Measurements from ENCODE around the gene MAP4K2. TPM values are rescaled to one million over a fixed set of nuclear protein-coding genes. Genes with fewer than 3 reads are reported as not detected.
A peak's percentile ranks its signal among the peaks of the same experiment; 100 is the strongest.

The MAP4K2 gene
- total and polyA plus RNA-seq, 2 of the 8 experiments (the other 6 are each of a cell fraction or from before 2014, with no cell fraction given): 20.1 to 20.7 TPM

GRCh38 chr11:64739871-64740270 lies 63.1 kb downstream of the MAP4K2 start:
- WGBS, 2 experiments (ENCODE audit: extremely low coverage in 1 of 2, insufficient coverage in 1 of 2, insufficient read length in 1 of 2, insufficient replicate concordance in 2 of 2, low coverage in 1 of 2, low lambda C conversion rate in 2 of 2, missing lambda C conversion rate in 1 of 2): 92% methylated on average over 12 of the region's 12 CpGs; no CpG with 5 or more reads in 1 of the 2 experiments
- Histone ChIP-seq H2BK5ac (ENCODE audit: low read depth, low read length) (peak overlapping the region; percentile 84; the same call in 1 of the 2 replicates), H2BK12ac (ENCODE audit: low read depth, low read length) (peak overlapping the region; percentile 91; the same call in 1 of the 2 replicates), H3K9me3 (ENCODE audit: insufficient read depth in 2 of 2, low read depth in 1 of 2, low read length in 1 of 2) (no peaks in the 10 kb centered on the region), H4K91ac (replicated peaks; ENCODE audit: insufficient read length, low read length) (peak overlapping the region; percentile 89), H4K8ac (ENCODE audit: extremely low read depth, insufficient read depth, low read length) (no peak overlapping the region; the same call in 1 of the 2 replicates), H3K79me2 (ENCODE audit: control insufficient read depth in 1 of 2, insufficient read depth in 2 of 2, low read length in 2 of 2) (no peaks in the 10 kb centered on the region), H2BK15ac (ENCODE audit: low read length) (peak overlapping the region; percentile 94; the same call in 1 of the 2 replicates), H4K5ac (ENCODE audit: insufficient read length, low read depth, low read length) (no peak overlapping the region), H3K18ac (ENCODE audit: extremely low read depth, low read length) (no peak overlapping the region), H3K9ac (replicated peaks in 1 of 4; ENCODE audit: extremely low read depth in 1 of 4, low read depth in 3 of 4, low read length in 3 of 4) (no peak overlapping the region), H3K27me3 (replicated peaks in 1 of 4; ENCODE audit: control insufficient read depth in 3 of 4, extremely low read depth in 1 of 4, insufficient read depth in 3 of 4, low read length in 3 of 4) (peaks cover 0 to 32% (median 19%) of the 10 kb centered on the region in 4 experiments; a peak in 5 of 7 replicates), H3K23me2 (ENCODE audit: low read depth, low read length) (peaks cover 28% of the 10 kb centered on the region), H3K4me1 (replicated peaks in 1 of 4; ENCODE audit: control insufficient read depth in 3 of 4, insufficient read depth in 4 of 4, low read length in 3 of 4) (peaks cover 4 to 33% (median 25%) of the 10 kb centered on the region in 4 experiments), H3K4me2 (ENCODE audit: insufficient read depth in 1 of 2, low read depth in 2 of 2, low read length in 2 of 2) (no peak overlapping the region), H3K14ac (ENCODE audit: insufficient read length) (no peak overlapping the region), H2AFZ (ENCODE audit: low read length) (no peak overlapping the region), H3K4me3 (ENCODE audit: extremely low read depth in 1 of 4, insufficient read depth in 2 of 4, low read depth in 3 of 4, low read length in 4 of 4) (no peak overlapping the region), H2AK5ac (ENCODE audit: low read depth, low read length) (0 out of 2 replicates have a peak overlapping the region, but pooled peaks have one; percentile 0), H2BK120ac (replicated peaks; ENCODE audit: low read depth, low read length) (no peak overlapping the region), H2BK20ac (ENCODE audit: low read length) (peak overlapping the region; percentile 43; the same call in 1 of the 2 replicates), H4K20me1 (replicated peaks in 1 of 2; ENCODE audit: control insufficient read depth in 1 of 2, insufficient read depth in 2 of 2, low read length in 2 of 2) (no peaks in the 10 kb centered on the region), H3K56ac (replicated peaks; ENCODE audit: insufficient read length, low read depth, low read length) (no peak overlapping the region), H3K79me1 (ENCODE audit: low read depth, low read length) (no peaks in the 10 kb centered on the region; the same call in 1 of the 2 replicates), H3K36me3 (ENCODE audit: control insufficient read depth in 2 of 4, insufficient read depth in 4 of 4, low read length in 3 of 4) (0 out of 8 replicates have a peak, but pooled peaks cover 0 to 2% (median 0%) of the 10 kb centered on the region in 4 experiments), H3K23ac (ENCODE audit: insufficient read length) (no peak overlapping the region), H3K27ac (ENCODE audit: low read depth, low read length) (no peak overlapping the region), H3K4ac (replicated peaks; ENCODE audit: insufficient read length, low read depth, low read length) (no peak overlapping the region)
- CTCF ChIA-PET (ENCODE audit: partially characterized antibody): interaction anchor here (1.0 to 23.7 kb wide), 12 partner anchors 10 to 291 kb away, joined by 3 to 376 read pairs (median 5); partner anchors contain the start of gene PYGM
- POLR2A ChIA-PET (ENCODE audit: partially characterized antibody): interaction anchor here (1.0 to 42.9 kb wide), 5 partner anchors 10 to 176 kb away, joined by 3 to 1087 read pairs (median 18); partner anchors contain the start of genes PYGM and SF1
- TF ChIP-seq SAP30 (IDR thresholded peaks at IDR 0.05; ENCODE audit: insufficient read depth, insufficient replicate concordance, low read length): no peak
- no peak for TF ChIP-seq ASH2L (IDR thresholded peaks at IDR 0.05; ENCODE audit: low read length)
- TF ChIP-seq POLR2AphosphoS5 (IDR thresholded peaks at IDR 0.05; ENCODE audit: low read depth, low read length): no peak
- no peak for TF ChIP-seq GTF2F1 (IDR thresholded peaks at IDR 0.05; ENCODE audit: borderline replicate concordance, low read depth, low read length)
- FAIRE-seq: no peak
- DNase-seq (ENCODE audit: low read depth in 1 of 2, low spot score in 2 of 2): peak in 1 of 2 experiments; percentile 49

Data from H1 (cell line).